ENCODE measurements around the gene LARGE1.

GRCh38 chr22:33600595-33600994 lies 319.7 kb downstream of the LARGE1 start:
- TF ChIP-seq TGIF2 (CRISPR knock-in tag; IDR thresholded peaks at IDR 0.05) = no peak
- no peak for TF ChIP-seq HOXD1 (CRISPR knock-in tag; IDR thresholded peaks at IDR 0.05)
- TF ChIP-seq MAZ (IDR thresholded peaks at IDR 0.05; ENCODE audit: borderline replicate concordance, low read depth, low read length) = no peak
- TF ChIP-seq MAZ (CRISPR knock-in tag; IDR thresholded peaks at IDR 0.05; ENCODE audit: low read depth) = no peak
- TF ChIP-seq TCF7 (IDR thresholded peaks at IDR 0.05; ENCODE audit: low read depth) = no peak
- TF ChIP-seq EP300 (IDR thresholded peaks at IDR 0.05; ENCODE audit: low read depth in 2 of 2, low read length in 2 of 2) = no peak
- TF ChIP-seq EP300 (CRISPR knock-in tag; IDR thresholded peaks at IDR 0.05; ENCODE audit: borderline replicate concordance) = no peak
- TF ChIP-seq ZNF121 (CRISPR knock-in tag; IDR thresholded peaks at IDR 0.05) = no peak
